HepG2 (cell line): ENCODE data around the gene KRT34.

ENCODE experiments used
- AKAP8 ChIP-seq: sonication (generic); formaldehyde crosslinking; IDR thresholded peaks from 2 replicates; pipeline ENCODE4 v1.5.1; 2020; ENCODE audit warnings: mild to moderate bottlenecking, missing genetic modification reagents
- CTCF ChIP-seq: sonication (generic); formaldehyde crosslinking; IDR thresholded peaks from 2 replicates; pipeline ENCODE4 v1.5.0; 2020; ENCODE audit warnings: mild to moderate bottlenecking, missing genetic modification reagents, moderate library complexity
- HNF4A ChIP-seq: sonication (generic); formaldehyde crosslinking; IDR thresholded peaks from 2 replicates; pipeline ENCODE4 v1.4.0; 2020; ENCODE audit warnings: missing genetic modification reagents
- MTF1 ChIP-seq: sonication (generic); formaldehyde crosslinking; IDR thresholded peaks from 2 replicates; pipeline ENCODE4 v1.5.0; 2020; ENCODE audit warnings: missing genetic modification reagents
- MZF1 ChIP-seq: sonication (generic); formaldehyde crosslinking; IDR thresholded peaks from 2 replicates; pipeline ENCODE4 v1.8.1; 2023; ENCODE audit warnings: mild to moderate bottlenecking, missing genetic modification reagents, borderline replicate concordance
- POLR2A ChIP-seq, 2 experiments: IDR thresholded peaks; 2 replicates each; pipeline ENCODE4 v1.6.1; 2011; ENCODE audit warnings: low read depth in 2 of 2, low read length in 2 of 2, mild to moderate bottlenecking in 1 of 2, moderate library complexity in 1 of 2; ENCODE audit not compliant: insufficient read depth in 1 of 2
- POLR2AphosphoS5 ChIP-seq: IDR thresholded peaks from 2 replicates; pipeline ENCODE4 v1.6.1; 2012; ENCODE audit warnings: low read depth, low read length
- REPIN1 ChIP-seq: sonication (generic); formaldehyde crosslinking; IDR thresholded peaks from 2 replicates; pipeline ENCODE4 v1.8.0; 2022; ENCODE audit warnings: missing genetic modification reagents, low read depth, mild to moderate bottlenecking, borderline replicate concordance
- SOX13 ChIP-seq, 3 experiments: fragments of 450-650 bp in 1 of 3; sonication (generic) in 1 of 3; formaldehyde crosslinking in 1 of 3; IDR thresholded peaks in 2 of 3; conservative IDR thresholded peaks in 1 of 3; 2 replicates each; pipeline versions ENCODE4 v1.5.0 to v1.6.1; 2016 to 2020; ENCODE audit warnings: antibody characterized with exemption in 1 of 3, mild to moderate bottlenecking in 1 of 3, missing compliant biosample characterization in 1 of 3, missing genetic modification reagents in 1 of 3, moderate library complexity in 1 of 3
- TCF7L2 ChIP-seq: IDR thresholded peaks from 2 replicates; pipeline ENCODE4 v1.6.1; 2011; ENCODE audit warnings: mild to moderate bottlenecking, low read depth, low read length, moderate library complexity
- ZNF230 ChIP-seq: sonication (generic); formaldehyde crosslinking; IDR thresholded peaks from 2 replicates; pipeline ENCODE4 v1.4.0; 2020; ENCODE audit warnings: mild to moderate bottlenecking, missing genetic modification reagents
- ZNF33B ChIP-seq: sonication (generic); formaldehyde crosslinking; IDR thresholded peaks from 2 replicates; pipeline ENCODE4 v1.5.1; 2020; ENCODE audit warnings: mild to moderate bottlenecking, missing genetic modification reagents
- TF ChIP-seq, protein P1 (sequence below): sonication (generic); formaldehyde crosslinking; IDR thresholded peaks from 2 replicates; pipeline ENCODE4 v1.5.0; 2020; ENCODE audit warnings: mild to moderate bottlenecking, missing genetic modification reagents, borderline replicate concordance

DNA sequence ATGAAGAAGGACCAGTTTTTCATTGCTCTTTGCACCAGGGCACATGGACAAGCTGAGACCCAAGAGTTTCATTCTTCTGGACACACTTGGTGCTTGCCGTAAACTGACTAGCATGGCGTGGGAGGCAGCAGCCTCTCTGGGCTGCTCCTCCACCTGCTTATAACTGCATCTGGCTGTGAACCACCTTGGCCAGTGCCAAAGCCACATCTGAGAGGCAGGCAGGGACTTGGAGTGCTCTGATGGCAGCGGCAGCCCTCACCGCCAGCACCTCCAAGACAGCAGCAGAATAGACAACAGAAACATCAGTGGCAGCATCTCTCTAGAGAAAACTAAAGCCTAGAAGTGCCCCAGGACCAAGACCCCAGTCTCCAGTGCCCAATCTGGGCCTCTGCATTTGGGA lies 37.6 kb upstream of the KRT34 start:
- no peak for TF ChIP-seq POLR2AphosphoS5
- TF ChIP-seq ZNF33B, result no peak
- no peak for TF ChIP-seq MTF1 (CRISPR knock-in tag)
- no peak for TF ChIP-seq ZNF230 (CRISPR knock-in tag)
- no peak for TF ChIP-seq POLR2A (IDR thresholded peaks at IDR 0.05; ENCODE audit: insufficient read depth in 1 of 2, low read depth in 2 of 2, low read length in 2 of 2)
- TF ChIP-seq HNF4A (CRISPR knock-in tag), result no peak
- no peak for TF ChIP-seq CTCF (CRISPR knock-in tag)
- TF ChIP-seq, protein P1, sequence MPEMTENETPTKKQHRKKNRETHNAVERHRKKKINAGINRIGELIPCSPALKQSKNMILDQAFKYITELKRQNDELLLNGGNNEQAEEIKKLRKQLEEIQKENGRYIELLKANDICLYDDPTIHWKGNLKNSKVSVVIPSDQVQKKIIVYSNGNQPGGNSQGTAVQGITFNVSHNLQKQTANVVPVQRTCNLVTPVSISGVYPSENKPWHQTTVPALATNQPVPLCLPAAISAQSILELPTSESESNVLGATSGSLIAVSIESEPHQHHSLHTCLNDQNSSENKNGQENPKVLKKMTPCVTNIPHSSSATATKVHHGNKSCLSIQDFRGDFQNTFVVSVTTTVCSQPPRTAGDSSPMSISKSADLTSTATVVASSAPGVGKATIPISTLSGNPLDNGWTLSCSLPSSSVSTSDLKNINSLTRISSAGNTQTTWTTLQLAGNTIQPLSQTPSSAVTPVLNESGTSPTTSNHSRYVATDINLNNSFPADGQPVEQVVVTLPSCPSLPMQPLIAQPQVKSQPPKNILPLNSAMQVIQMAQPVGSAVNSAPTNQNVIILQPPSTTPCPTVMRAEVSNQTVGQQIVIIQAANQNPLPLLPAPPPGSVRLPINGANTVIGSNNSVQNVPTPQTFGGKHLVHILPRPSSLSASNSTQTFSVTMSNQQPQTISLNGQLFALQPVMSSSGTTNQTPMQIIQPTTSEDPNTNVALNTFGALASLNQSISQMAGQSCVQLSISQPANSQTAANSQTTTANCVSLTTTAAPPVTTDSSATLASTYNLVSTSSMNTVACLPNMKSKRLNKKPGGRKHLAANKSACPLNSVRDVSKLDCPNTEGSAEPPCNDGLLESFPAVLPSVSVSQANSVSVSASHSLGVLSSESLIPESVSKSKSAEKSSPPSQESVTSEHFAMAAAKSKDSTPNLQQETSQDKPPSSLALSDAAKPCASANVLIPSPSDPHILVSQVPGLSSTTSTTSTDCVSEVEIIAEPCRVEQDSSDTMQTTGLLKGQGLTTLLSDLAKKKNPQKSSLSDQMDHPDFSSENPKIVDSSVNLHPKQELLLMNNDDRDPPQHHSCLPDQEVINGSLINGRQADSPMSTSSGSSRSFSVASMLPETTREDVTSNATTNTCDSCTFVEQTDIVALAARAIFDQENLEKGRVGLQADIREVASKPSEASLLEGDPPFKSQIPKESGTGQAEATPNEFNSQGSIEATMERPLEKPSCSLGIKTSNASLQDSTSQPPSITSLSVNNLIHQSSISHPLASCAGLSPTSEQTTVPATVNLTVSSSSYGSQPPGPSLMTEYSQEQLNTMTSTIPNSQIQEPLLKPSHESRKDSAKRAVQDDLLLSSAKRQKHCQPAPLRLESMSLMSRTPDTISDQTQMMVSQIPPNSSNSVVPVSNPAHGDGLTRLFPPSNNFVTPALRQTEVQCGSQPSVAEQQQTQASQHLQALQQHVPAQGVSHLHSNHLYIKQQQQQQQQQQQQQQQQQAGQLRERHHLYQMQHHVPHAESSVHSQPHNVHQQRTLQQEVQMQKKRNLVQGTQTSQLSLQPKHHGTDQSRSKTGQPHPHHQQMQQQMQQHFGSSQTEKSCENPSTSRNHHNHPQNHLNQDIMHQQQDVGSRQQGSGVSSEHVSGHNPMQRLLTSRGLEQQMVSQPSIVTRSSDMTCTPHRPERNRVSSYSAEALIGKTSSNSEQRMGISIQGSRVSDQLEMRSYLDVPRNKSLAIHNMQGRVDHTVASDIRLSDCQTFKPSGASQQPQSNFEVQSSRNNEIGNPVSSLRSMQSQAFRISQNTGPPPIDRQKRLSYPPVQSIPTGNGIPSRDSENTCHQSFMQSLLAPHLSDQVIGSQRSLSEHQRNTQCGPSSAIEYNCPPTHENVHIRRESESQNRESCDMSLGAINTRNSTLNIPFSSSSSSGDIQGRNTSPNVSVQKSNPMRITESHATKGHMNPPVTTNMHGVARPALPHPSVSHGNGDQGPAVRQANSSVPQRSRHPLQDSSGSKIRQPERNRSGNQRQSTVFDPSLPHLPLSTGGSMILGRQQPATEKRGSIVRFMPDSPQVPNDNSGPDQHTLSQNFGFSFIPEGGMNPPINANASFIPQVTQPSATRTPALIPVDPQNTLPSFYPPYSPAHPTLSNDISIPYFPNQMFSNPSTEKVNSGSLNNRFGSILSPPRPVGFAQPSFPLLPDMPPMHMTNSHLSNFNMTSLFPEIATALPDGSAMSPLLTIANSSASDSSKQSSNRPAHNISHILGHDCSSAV (CRISPR knock-in tag), result no peak
- no peak for TF ChIP-seq REPIN1 (CRISPR knock-in tag)
- no peak for TF ChIP-seq AKAP8 (CRISPR knock-in tag)
- TF ChIP-seq MZF1 (CRISPR knock-in tag), result no peak
- TF ChIP-seq TCF7L2, result no peak
- TF ChIP-seq SOX13 (IDR thresholded peaks at IDR 0.05), result no peak
- no peak for TF ChIP-seq SOX13 (CRISPR knock-in tag; conservative IDR thresholded peaks at IDR 0.05 in 1 of 2, IDR thresholded peaks at IDR 0.05 in 1 of 2)
